ENCODE results near the gene RALBP1.

GRCh38 chr18:9431296-9431695 lies 44.0 kb upstream of the RALBP1 start:
- TF ChIP-seq POLR2A (IDR thresholded peaks at IDR 0.05; ENCODE audit: extremely low read depth, insufficient read length), result no peak
- TF ChIP-seq CTCF (IDR thresholded peaks at IDR 0.05; ENCODE audit: low read depth, low read length), result no peak
- TF ChIP-seq MAX (IDR thresholded peaks at IDR 0.05; ENCODE audit: low read depth, low read length), result no peak
- TF ChIP-seq MYC (IDR thresholded peaks at IDR 0.05; ENCODE audit: low read depth, low read length), result no peak
